ENCODE results near the gene MAML2.
"Not testable (repeated sequence)": the region's sequence is repeated elsewhere in the genome, so short reads cannot be mapped to it uniquely, and the experiment has no call there.

Gene MAML2

DNA sequence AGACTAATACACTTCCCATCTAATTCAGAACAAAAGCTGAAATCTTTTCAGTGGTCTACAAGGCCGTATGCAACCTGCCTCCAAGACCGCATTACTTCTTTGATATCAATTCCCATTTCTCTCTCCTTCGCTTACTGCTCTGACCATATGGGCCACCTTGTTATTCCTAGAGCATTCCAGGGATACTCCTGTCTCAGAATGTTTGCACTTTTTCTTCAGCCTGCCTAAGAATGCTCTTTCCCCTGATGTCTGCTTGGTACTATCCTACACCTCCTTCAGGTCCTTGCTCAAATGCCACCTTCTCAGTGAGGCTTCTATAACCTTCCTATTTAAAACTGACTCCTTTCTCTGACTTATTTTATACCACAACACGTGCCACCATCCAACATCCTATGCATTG is 71.2 kb downstream of the MAML2 start:
- DNase-seq (ENCODE audit: low read depth in 1 of 2, low spot score in 1 of 2), result no peak

DNA sequence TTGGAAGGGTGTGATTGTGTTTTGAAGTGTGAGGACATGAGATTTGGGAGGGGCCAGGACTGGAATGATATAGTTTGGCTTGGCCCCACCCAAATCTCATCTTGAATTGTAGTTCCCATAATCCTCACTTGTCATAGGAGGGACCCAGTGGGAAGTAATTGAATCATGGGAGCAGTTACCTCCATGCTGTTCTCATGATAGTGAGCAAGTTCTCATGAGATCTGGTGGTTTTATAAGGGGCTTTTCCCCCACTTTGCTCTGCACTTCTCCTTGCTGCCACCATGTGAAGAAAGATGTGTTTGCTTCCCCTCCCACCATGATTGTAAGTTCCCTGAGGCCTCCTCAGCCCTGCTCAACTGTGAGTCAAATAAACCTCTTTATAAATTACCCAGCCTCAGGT is 71.6 kb downstream of the MAML2 start:
- DNase-seq (ENCODE audit: low read depth in 1 of 2, low spot score in 1 of 2), result not testable (repeated sequence)

DNA sequence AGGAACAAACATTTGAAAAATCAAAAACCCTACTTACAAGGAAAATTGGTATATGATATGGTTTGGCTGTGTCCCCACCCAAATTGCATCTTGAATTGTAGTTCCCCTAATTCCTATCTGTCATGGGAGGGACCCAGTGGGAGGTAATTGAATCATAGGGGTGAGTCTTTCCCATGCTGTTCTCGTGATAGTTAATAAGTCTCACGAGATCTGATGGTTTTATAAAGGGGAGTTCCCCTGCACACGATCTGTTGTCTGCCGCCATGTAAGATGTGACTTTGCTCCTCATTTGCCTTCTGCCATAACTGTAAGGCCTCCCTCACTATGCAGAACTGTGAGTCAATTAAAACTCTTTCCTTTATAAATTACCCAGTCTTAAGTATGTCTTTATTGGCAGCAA is 74.5 kb downstream of the MAML2 start:
- not testable (repeated sequence) for DNase-seq (ENCODE audit: low read depth in 1 of 2, low spot score in 1 of 2)

DNA sequence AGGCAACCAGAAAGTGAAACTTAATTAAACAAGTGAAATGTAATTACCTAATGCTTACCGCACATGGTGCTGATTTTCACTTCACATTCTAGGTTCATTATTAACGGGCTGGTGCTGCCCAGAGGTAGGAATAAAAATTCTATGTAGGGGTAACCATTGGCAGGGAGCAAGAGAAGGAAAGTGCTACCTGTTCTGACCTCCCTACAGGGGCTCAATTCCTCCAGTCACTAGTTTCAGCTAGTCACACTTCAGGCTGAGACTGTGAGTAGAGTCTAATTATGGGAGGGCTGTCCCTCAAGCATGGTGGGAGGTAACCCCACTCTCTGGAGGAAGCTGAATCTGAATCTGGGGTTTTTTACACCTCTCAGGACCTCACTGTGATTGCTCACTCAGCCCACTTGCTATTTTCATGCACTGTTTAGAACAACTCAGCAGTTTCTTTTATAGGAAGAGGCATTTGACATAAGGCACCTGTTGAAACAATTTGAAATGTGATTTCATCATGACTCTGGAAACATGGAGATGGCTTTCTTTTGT is 75.4 kb downstream of the MAML2 start:
- DNase-seq (ENCODE audit: low read depth in 1 of 2, low spot score in 1 of 2), result no peak

DNA sequence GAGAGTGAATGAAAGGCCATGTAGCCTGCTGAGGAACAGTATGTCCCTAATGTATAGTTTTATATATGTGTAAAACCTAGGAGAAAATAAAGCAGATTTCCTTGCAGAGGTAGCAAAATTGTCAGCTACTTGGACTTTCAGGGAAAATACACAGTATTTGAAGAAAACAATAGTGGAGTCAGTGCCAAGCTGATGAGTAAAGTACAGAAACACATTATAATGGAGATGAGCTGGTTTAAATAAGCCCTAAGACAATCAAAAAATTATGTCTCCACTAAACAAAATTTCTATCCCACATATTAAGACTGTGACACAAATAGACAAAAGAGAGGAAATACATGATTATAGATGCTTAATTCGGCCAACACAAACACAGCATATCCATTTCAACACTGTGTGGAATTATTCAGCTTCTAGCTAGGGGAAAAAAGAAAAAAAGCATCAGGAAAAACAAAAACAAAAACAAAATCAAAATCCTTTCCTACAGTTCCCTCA is 75.9 kb downstream of the MAML2 start:
- no peak for DNase-seq (ENCODE audit: low read depth in 1 of 2, low spot score in 1 of 2)

GRCh38 chr11:96265972-96266371 is 77.0 kb downstream of the MAML2 start:
- DNase-seq (ENCODE audit: low read depth in 1 of 2, low spot score in 1 of 2), result no peak

DNA sequence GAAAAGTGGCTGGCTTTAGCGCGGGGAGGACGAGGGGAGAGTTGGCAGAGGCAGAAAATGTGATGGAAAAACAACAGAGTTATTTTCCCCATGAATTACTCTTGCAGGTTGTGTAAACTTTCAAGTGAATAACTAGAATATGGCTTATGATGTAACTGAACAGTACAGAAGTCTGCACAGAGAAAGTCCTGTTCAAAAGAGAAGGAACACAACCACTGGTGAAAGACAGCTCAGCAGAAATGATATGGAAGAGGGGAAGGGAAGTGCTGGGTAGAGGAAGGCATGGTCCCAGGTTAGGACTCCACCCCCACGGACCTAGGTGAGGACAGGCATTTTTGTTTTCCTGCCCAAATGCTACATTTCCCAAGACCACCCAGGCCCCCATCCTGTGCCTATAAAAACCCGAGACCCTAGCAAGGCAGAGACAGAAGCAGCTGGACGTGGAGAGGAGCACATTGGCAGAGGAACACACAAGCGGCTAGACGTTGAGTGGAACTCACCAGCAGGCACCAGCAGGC is 77.7 kb downstream of the MAML2 start:
- DNase-seq (ENCODE audit: low read depth in 1 of 2, low spot score in 1 of 2), result no peak

GRCh38 chr11:96264364-96264763 is 78.6 kb downstream of the MAML2 start:
- DNase-seq (ENCODE audit: low read depth in 1 of 2, low spot score in 1 of 2), result no peak

DNA sequence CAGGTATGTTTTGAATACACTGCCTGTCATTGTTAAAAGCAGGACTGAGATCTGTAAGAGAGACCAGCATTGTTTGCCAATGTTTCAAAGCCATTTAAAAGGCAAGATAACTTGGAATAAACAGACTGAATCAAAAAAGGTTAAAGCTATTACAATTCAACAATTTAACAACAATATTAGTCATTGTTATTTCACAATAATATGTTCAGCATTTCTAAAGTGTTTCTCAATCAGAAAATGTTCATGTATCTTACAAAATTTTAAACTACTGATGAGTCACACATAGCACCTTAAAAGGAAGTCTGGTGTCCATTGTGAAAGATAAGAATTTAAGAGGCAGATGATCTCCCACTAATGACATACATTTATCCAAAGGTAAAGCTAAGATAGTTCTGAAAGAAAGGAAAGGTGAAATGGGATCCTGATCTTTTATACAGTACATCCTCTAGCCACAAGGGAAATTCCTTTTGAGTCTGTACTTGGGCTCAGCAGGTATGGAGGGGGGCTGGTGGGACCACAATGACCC is 79.7 kb downstream of the MAML2 start:
- no peak for DNase-seq (ENCODE audit: low read depth in 1 of 2, low spot score in 1 of 2)

DNA sequence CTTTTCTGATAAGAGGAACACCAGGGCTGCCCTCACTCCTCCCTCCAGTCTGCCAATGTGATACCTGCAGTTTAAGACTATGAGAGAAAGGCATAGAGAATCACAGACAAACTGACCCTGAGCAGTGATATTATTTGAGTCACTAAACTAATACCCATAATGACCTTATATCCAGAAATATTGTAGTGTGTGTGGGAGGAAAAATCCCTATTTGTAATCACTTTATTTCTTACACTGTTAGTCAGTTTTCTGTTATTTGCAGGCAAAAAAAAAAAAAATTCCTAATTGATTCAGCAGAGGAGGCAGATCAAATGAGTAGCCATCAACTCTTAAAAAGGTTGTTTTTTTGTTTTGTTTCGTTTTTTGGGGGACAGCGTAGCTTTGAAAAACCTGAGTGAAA is 82.5 kb downstream of the MAML2 start:
- no peak for DNase-seq (ENCODE audit: low read depth in 1 of 2, low spot score in 1 of 2)

- DNase-seq (ENCODE audit: low read depth in 1 of 2, low spot score in 1 of 2), result no peak
Observed at GRCh38 chr11:96260067-96260511, 82.9 kb downstream of the MAML2 start.

GRCh38 chr11:96259134-96259830 is 83.7 kb downstream of the MAML2 start:
- DNase-seq (ENCODE audit: low read depth in 1 of 2, low spot score in 1 of 2), result no peak

DNA sequence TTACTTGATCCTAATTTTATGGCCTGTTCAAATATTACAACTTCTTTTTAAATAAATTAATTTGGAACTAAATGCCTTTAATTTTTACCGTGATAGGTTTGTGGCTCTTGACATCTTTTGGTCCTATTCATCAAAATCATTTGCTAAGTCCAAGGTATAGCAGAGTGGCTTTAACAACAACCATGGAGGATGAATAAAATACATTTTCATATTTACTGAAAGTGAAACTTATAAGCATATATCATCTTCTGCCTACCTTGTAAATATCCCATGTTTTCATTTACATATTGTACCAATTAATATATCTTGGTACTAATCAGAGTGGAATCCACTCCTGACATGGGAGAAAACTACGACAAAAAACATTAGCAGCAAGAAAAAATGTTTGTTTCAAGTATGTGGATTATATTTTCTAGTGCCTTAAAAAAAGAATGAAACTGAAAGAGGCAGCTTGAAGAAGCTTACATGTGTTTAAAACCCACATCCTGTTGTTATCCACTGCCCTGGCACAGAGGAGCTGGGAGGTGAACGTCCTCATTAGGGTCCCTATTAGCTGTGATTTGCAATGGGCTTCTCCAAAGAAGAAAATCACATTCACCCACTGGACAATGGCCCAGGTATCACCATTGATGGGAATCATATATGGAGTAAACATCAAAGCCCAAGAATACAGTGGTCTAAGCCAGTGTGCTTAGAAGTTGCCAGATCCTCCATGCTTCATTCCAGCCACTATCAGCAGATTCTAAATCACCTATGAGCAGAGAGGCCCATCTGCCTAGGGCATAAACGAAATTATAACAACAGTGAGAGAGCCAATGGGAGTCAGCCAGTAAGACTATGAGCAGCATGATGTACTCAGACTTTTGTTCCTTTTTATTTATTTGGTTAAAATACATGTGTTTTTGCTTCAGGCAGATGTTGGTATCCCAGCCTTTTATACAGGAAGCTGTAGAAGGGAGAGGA is 84.7 kb downstream of the MAML2 start:
- peak in 1 of 2 donors; percentile 13 for DNase-seq (ENCODE audit: low read depth in 1 of 2, low spot score in 1 of 2)

DNA sequence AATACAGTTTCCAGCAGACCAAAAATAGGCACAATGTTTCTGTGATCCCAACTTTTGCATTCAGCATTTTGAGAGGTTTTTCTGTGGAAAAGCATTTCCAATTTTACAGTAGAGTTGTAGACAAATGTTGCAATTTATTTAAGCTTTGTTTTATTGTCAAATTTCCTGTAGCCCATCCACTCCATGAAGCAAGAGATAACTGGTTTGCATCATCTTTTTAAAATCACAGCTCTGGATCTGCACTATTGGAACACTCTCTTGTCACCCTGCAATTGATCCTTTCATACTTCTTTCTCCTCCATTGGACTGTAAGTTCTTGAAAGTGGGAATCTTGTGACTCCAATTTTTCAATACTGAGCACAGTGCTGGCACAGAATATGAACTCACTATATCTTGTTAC is 86.0 kb downstream of the MAML2 start:
- DNase-seq (ENCODE audit: low read depth in 1 of 2, low spot score in 1 of 2), result no peak

DNA sequence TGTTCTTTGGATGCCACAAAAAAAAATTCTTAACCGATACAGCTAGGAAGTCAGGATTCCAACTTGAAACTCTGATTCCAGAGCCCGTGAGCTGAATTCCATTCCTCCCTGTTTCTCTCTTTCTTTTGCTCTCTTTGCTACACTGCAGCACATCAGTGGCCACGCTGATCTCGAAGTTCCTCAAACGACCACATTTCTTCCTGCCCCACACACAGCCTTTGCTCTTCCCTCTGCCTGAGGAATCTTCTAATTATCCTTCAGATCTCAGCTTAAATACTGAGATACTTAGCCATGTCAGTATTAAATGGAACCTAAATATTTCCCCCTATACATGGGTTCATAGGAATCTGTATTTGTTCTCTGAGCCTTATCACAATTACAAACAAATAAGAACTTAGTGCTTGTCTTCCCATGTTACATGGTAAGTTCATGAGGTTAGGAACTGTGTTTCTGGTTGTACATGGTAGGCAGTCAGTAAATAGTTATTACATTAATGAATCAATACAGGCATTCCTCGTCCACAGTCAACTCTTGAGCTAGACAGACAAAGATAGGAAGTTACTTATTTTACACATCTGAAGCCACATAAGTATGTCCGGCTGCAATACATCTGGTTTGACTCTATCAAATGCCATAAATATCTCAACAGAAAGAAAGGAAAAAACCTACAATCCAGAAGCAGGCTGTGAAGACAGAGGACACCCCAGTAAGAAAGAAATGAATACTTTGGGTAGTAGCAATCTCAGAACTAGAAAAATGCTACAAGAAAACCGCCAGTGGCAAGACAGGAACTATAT is 86.6 kb downstream of the MAML2 start:
- DNase-seq (ENCODE audit: low read depth in 1 of 2, low spot score in 1 of 2), result no peak

- DNase-seq (ENCODE audit: low read depth in 1 of 2, low spot score in 1 of 2), result no peak
Observed at GRCh38 chr11:96254854-96255253, 88.1 kb downstream of the MAML2 start.

GRCh38 chr11:96254087-96254486 is 88.9 kb downstream of the MAML2 start:
- no peak for DNase-seq (ENCODE audit: low read depth in 1 of 2, low spot score in 1 of 2)

GRCh38 chr11:96246718-96247552 is 96.1 kb downstream of the MAML2 start:
- no peak for DNase-seq (ENCODE audit: low read depth in 1 of 2, low spot score in 1 of 2)

GRCh38 chr11:96242971-96243647 is 99.9 kb downstream of the MAML2 start:
- DNase-seq (ENCODE audit: low read depth in 1 of 2, low spot score in 1 of 2), result peak; percentile 36 to 44
